Head of caudate nucleus (tissue), 42 donors: ENCODE results near the gene LAPTM5.

ENCODE experiments used
- DNase-seq, 42 donors: peaks; one replicate each; pipeline versions ENCODE4 v3.0.0 to v3.0.0-alpha.2; 2020 to 2021; ENCODE audit warnings: mixed read lengths in 7 of 42
- intact Hi-C: fragments of 100-400 bp; cut with DNase I; formaldehyde crosslinking; loops from one replicate; pipeline ENCODE4 v1.15.0; 2022

The LAPTM5 gene

DNA sequence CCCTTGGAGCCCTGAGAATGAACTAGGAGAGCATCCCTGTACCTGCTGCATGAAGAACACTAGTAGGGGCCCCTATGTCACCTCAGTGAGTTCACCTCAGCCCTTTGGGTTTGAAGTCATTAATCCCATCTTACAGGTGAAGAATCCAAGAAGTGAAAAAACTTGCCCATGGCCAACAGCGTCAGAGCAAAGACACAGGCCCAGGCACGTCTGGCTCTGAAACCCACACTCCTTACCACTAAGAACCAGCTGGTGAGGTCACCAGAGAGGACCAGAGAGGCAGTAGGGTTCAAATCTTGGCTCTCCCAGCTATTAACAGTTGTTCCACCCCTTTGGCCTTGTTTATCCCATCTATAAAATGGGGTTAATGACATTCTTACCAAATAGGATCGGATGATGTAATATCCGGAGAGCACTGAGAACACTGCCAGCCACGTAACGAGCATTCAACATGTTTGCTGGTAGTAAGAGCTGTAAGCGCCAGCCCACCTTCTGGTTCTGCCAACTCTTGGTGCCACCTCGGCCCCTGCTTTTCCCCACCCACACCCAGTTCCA lies 43.0 kb downstream of the LAPTM5 start:
- intact Hi-C loops = loop anchor here (5.0 kb wide), 1 partner anchor 1482 kb away; the partner anchor contains the start of gene MECR
- no peak for DNase-seq

DNA sequence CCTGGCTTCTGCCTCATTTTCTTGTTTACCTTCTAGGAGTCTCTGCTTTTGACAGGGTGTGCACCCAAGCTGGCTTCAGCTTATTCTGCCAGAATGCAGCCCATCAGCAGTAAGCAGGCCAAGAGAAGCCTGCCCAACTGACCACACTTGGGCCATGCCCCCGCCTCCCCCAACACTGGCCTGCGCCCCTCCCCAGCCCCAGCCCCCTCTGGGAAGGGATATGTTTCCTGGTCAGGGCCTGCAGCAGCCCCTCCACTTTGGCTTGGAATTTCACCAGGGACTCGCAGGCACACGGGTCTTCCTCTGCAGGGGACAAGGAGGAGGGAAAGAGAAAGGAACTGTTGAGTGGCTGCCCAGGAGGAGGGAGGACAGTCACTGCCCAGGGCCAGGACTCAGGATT lies 43.5 kb downstream of the LAPTM5 start:
- intact Hi-C loops = no loop called here
- DNase-seq = no peak

DNA sequence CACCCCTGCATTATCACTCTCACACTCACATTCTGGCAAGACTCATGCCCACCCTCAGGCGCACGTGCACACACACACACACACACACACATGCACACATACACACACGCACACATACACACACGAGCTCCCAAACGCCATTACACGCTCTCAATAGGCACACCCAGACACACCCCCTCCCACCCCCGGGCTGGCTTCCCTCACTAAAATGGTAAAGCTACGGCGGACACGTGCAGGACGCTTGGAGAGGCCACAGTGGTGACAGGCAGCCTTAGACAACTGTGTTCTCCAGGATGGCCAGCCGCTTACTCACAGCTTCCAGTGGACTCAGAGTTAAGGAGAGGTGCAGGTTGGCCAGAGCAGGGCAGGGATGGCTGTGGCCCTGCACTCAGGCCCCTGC lies 44.3 kb downstream of the LAPTM5 start:
- intact Hi-C loops = no loop called here

DNA sequence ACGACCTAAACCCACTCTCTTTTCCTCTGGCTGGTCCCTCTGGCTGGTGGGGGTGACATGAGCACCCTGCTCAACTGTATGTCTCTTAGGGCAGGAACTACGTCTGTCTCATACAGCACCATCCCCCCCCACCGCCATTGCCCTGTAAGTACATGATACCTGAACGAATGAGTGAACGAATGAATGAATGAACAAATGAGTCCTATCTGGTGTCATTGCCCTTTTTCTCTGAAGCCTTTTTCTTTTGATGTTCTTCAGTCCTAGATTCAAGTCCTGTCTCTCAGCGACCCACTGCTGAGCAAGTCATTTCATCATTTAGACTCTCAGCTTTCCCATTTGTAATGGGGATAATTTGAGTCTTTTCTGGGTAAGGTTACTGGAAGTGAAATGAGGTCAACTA lies 45.0 kb downstream of the LAPTM5 start:
- intact Hi-C loops = no loop called here
- DNase-seq = no peak

More for the DNA sequence above, 44.3 kb downstream of the LAPTM5 start:
- no peak for DNase-seq

DNA sequence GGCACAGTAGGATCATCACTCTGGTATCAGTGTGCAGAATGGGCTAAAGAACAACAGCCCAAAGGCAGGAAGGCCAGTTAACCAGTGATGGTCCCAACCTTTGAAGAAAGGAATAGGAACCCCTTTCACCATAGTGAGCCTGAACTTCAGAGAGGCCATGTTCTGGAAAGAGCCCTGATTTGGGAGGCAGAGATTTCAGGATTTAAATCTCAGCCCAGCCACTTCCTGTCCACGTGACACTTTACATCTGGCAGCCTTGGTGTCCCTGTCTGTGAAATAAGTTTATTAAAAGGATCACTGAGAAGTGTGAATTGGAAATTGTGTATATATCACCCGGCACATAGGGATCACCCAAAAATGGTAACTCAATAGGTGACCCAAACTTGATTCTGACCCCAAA lies 47.2 kb downstream of the LAPTM5 start:
- DNase-seq = no peak
- intact Hi-C loops = no loop called here

DNA sequence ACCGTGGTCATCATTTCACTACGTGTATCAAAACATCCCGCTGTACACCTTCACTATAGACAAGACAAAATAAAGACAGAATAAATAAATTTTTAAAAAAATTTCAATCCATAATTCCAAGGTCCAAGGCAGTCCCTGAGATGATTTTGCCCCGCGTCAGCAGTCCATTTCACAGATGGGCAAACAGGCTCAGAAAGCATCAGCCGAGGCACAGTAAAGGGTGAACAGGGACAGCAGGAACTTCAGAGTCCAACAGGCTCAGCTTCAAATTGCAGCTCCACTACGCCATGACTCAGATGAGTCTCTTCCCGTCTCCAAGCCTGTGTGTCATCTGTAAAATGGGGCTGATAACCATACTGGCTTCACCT lies 49.2 kb downstream of the LAPTM5 start:
- intact Hi-C loops = loop anchor here (5.0 to 10.0 kb wide), 2 partner anchors 914 to 1471 kb away; partner anchors contain the start of gene PTPRU
- DNase-seq = no peak

DNA sequence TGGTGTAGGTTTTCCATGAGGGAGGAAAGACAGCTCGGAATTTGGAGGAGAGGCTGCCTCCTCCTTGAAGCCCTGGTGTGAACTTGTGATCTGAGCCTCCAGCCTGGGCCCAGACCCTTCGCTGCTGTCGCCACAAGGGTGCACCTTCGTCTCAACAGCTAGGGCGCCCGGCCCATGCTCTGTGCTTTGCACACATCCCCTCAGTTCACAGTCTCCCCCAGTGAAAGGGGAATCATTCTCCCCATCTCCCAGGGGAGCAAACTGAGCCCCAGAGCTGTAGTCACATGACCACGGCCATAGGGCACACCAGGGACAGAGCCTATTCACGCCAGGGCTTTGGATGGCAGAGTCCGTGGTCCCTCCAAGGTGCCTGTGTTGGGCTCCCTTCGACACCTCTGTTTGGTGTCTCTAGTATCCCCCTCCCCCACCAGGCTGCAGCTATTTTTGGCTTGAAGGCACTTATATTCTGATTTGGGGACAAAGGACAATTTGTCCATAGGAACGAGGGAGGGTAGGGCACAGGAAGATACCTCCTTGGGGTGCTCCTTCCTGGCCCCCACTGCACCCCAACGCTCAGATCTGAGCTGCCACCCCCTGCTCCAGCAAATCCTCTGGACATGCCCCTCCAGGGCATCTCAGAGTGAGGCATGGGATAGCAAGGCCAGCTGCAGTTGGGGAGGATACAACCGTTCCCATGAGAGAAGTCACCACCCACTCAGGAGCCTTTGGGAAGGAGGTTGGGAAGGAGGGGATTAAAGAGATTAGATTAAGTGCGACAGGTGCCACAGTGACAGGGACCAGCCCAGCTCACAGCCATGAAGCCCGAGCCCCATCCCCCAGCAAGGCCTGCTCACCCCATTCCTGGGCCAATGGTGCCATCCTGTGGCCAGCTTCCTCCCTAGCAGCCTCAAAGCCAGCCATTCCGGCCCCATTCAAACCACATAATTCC lies 49.9 kb downstream of the LAPTM5 start:
- DNase-seq = peak; percentile 74 to 95 (median 87)
- intact Hi-C loops = loop anchor here (5.0 to 10.0 kb wide), 2 partner anchors 913 to 1470 kb away; partner anchors contain the start of gene PTPRU

DNA sequence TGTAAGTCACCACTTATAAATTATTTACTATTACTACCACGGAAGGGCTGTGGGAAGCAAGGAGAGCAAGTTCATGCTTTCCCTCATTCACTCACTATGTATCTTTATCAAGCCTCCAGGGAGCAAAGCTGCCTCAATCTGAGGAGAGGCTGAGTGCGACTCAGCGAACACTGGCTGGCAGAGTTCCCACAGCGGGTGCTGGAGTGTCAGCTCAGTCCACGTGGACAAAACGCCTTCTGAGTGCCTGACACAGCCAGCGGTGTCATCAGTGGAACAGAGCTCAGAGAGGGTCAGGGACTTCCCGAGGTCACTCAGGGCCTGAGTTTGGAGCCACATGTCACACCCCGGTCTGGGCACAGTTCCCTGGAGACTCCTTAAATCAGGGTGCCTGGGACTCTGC lies 51.0 kb downstream of the LAPTM5 start:
- intact Hi-C loops = loop anchor here (5.0 to 10.0 kb wide), 2 partner anchors 912 to 1469 kb away; partner anchors contain the start of gene PTPRU
- peak in 36 of 42 donors; percentile 22 to 81 (median 59) for DNase-seq

DNA sequence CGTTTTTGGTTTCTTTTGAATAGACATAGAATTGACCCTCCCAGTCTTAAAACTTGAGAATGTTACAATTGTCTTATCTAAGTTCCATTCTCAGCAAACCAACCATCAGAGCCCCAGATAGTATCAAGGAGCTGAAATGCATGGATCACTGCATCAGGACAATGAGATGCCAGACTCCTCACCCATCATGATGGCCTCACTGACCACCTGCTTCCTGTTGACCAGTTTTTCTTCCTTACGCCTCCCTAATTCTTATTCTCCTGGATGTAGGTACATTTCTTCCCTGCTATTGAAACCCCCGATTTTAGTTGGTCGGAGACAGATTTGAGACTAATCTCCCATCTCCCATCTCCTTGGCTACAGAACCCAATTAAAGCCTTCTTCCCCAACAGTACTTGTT lies 51.9 kb downstream of the LAPTM5 start:
- intact Hi-C loops = loop anchor here (5.0 to 10.0 kb wide), 2 partner anchors 911 to 1468 kb away; partner anchors contain the start of gene PTPRU

DNA sequence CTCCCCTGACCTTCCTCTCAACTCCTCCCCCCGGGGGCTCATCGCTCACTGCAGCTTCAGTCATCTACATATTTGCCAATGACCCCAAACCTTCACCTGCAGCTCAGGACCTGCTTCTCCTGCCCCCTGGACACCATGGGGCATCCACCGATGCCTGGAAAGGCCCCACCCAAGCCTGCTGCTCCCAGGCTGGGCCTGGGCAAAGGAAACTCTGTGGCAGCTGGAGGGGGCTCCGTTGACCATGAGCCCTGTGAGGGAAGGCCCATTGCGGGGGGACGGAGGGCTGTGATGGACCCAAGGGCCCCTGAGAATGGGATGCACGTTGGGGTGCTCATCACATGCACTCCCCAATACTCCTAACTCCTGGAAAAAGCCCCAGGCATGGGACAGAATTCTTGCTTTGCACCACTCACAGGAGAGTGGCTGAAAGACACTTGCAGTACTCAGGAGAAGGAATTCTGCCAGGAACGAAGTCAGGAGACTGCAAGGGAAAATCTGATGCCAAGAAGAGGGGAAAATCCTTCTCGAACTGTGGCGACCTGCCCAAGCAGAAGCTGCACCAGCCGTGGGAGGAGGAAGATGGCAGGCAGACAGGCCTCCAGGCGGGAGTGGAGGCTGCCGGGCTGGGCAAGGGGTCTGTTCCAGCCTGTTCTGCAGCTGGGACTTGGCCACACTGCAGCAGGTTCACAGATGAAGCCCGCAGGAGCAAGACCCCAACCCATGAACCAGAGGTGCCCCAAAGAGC lies 52.6 kb downstream of the LAPTM5 start:
- peak in 2 of 42 donors; percentile 41 to 49 for DNase-seq
- intact Hi-C loops = loop anchor here (5.0 to 10.0 kb wide), 2 partner anchors 910 to 1468 kb away; partner anchors contain the start of gene PTPRU

More for the DNA sequence above, 51.9 kb downstream of the LAPTM5 start:
- no peak for DNase-seq

DNA sequence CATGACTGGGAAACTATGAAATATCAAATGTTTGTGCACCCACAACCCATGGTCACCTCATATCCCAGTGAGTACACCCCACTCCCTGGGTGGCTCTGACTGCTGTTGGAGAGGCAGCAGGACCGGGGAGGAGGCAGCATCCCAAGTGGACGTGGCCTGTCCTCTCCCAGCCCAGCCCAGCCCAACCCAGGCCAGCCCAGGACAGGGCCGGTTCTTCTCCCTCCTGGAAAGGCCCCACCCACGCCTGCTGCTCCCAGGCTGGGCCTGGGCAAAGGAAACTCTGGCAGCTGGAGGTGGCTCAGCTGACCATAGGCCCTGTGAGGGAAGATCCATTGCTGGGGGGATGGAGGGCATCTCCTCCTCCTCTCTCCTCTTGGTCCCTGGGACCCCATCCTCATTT lies 53.3 kb downstream of the LAPTM5 start:
- no peak for DNase-seq

DNA sequence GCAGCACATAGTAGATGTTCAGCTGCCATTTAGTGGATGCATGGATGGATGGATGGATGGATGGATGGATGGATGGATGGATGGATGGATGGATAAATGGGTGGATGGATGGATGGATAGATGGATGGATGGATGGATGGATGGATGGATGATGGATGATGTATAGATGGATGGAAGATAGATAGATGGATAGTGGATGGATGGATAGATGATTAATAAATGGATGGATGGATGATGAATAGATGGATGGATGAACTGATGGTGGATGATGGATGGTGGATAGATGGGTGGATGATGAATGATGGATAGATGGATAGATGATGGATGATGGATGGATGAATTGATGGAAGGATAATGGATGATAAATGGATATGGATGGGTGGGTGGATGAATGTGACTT lies 54.8 kb downstream of the LAPTM5 start:
- intact Hi-C loops = loop anchor here (10.0 kb wide), 1 partner anchor 908 kb away; no protein-coding TSS in a partner anchor
- no peak for DNase-seq

More for the DNA sequence above, 53.3 kb downstream of the LAPTM5 start:
- intact Hi-C loops = loop anchor here (10.0 kb wide), 1 partner anchor 909 kb away; no protein-coding TSS in a partner anchor

DNA sequence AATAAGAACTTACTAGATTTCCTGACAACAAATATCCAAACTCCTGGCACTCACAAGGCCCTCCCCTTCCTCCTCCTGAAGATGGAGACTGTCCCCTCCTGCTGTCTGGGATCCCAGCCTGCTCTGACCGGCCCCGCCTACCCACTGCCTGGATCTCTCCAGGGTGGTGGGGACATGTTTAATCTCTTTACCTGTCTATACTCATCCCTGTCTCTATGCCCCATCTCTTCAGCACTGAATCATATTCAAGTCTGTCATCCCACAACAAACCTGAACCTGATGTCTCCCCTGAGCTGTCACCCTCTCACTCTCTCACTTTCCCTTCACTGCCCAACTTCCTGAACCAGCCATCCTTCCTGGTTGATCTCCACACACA lies 56.3 kb downstream of the LAPTM5 start:
- DNase-seq = no peak
- intact Hi-C loops = loop anchor here (10.0 kb wide), 1 partner anchor 906 kb away; no protein-coding TSS in a partner anchor

DNA sequence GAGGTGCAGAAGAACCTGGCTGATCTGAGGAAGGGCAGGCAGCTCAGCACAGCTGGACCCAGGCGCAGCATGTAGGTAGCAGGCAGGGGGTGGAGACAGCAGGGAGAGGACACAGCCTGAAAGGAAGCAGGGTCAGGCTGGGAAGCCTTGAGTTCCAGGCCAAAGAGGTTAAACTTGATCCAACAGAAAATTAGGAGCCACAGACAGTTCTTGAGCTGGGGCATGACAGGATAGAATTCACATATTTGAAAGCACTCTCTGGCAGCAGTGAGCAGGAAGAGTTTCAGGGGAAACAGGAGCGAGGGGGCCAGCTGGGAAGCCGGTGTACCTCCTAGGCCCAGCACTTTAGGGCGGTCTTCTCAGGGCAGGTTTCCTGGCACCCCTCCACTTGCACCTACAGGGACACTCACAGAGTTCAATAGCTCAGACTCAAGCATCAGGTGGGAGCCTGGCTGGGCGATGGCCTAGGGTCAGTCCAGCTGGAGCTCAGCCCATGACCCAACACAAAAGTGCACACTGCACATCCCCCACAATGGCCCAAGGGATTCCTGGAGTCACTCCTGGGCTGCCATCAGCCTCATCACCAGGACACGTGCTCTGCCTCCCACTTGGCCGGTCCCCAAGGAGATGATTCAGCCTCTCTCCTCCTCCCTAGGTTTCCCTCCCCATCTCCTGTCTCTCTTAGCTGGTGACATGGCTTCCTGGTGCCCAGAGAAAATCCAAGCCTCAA lies 56.9 kb downstream of the LAPTM5 start:
- intact Hi-C loops = loop anchor here (10.0 kb wide), 1 partner anchor 906 kb away; no protein-coding TSS in a partner anchor
- DNase-seq = peak in 30 of 42 donors; percentile 21 to 83 (median 58)

DNA sequence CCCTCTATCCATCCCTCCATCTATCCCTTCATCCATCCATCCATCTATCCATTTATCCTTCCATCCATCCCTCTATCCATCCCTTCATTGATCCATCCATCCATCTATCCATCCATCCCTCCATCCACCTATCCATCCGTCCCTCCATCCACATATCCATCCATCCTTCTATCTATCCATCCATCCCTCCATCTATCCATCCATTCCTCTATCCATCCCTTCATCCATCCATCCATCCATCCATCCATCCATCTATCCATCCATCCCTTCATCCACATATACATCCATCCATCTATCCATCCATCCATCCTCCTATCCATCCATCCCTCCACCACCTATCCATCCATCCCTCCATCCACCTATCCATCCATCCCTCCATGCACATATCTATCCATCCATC lies 57.8 kb downstream of the LAPTM5 start:
- intact Hi-C loops = loop anchor here (10.0 kb wide), 1 partner anchor 905 kb away; no protein-coding TSS in a partner anchor
- no peak for DNase-seq

DNA sequence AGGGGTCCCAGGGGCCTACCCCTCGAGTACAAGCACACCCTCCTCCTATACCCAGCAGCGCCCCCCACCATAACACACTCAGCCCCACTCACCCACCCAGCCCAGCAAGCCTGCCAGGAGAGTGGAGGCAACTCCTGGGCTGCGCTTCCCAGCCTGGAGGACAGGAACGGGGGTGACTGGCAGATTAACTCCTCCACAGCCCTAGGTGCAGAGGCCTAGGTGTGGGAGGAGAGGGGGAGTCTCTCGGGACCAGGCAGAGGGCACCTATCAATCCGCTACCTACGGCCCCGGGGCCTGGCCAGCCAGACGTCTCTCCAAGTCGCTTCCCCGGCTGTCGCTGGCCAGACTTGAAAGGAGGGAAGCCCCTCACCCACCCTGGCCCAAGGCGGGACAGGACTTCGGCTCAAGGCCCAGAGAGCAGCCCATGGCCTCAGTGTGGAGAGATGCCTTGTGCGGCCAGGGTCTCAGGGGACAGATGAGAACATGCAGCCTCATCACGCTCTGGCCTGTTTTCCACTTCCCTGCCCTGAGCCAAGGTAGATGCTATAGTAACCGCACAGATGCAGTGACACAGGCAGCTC lies 59.1 kb downstream of the LAPTM5 start:
- DNase-seq = peak in 4 of 42 donors; percentile 2 to 26 (median 8)
- intact Hi-C loops = no loop called here

DNA sequence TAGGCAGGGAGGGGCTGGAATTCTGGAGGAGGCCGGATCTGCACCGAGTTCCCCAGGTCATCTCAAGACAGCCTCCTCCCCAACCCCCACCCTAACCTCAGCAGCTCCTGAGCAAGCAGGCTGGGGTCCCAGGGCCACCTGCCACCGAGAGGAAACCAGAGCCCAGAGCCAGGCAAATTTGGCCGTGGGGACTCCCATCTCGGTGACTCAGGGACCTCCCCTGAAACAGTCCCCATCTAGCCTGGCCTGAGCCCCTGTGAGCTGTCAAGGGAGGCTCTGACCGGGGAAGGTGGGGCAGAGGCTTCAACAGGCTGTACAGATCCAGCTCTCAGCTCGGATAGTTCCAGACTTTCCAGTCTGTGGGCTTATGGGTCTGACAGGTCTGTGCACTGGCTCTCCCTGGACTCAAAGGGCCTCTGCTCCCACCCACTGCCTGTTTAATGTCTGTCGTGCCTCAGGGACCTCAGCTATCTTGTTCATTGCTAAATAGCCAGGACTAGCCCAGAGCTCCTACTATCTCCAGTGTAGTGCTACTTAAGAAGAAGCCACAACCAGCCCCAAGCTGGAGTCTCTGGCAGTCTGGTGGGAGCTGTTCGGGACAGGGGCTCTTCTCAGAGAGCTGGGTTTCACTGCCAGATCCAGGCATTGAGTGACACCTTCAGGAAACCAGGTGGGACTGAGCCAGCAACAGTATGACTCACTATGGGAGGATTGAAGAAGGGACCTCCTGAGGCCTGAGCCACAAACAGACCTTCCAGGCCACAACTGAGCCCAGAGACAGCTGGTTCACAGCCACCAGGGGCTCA lies 59.8 kb downstream of the LAPTM5 start:
- peak in 5 of 42 donors; percentile 2 to 30 (median 10) for DNase-seq
- intact Hi-C loops = no loop called here
